ENCODE data around the gene LYPD6.

LYPD6 gene

DNA sequence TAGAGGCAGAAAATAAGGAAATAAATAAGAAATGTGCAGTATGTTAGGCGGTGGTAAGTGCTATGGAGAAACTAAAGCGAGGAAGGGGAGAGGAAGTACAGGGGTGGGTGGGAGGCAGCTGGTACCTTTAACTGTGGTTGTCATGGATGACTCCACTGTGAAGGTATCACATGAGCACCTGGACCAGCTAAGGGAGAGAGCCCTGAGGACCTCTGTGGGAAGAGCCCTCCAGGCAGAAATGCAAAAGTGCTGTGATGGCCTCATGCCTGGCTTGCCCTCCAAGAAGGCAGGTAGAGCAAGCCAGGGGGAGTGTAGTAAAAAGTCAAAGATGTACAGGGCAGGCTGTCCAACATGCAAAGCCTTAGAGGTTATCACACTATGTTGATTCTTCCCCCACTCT, 17.9 kb downstream of the LYPD6 start:
- DNase-seq (ENCODE audit: low read depth) = no peak

GRCh38 chr2:149353421-149353820, 23.0 kb downstream of the LYPD6 start:
- no peak for DNase-seq (ENCODE audit: low read depth)

GRCh38 chr2:149355716-149356422, 25.5 kb downstream of the LYPD6 start:
- DNase-seq (ENCODE audit: low read depth) = no peak

DNA sequence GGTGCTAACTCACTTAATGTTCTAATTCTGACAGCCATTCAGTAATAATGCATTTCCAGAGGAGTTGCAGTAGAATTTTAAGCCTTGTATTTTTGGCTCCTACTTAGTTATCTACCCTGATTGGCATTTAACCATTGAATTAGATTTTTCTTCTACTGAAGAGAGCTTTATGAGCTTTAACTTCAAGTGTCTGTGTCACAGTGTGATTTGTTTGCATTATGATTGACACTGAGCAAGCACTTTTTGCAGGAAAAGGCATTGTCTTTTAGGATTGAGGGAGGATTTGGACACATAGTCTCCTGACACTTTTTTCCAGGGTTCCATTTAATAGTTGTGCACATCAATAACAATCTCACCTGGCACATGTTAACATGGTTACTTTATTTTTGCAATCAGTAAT, 26.7 kb downstream of the LYPD6 start:
- DNase-seq (ENCODE audit: low read depth) = no peak

DNA sequence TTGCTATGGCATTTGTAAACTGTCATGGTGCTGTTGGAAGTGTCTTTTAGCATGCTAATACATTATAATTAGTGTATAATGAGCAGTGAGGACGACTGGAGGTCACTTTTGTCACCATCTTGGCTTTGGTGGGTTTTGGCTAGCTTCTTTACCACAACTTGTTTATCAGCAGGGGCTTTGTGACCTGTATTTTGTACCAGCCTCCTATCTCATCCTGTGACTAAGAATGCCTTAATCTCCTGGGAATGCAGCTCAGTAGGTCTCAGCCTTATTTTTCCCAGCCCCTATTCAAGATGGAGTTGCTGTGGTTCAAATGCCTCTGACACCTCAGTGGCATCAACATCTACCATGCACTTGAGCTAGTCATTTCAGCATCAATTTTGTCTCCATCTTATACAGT, 29.7 kb downstream of the LYPD6 start:
- DNase-seq (ENCODE audit: low read depth) = no peak

DNA sequence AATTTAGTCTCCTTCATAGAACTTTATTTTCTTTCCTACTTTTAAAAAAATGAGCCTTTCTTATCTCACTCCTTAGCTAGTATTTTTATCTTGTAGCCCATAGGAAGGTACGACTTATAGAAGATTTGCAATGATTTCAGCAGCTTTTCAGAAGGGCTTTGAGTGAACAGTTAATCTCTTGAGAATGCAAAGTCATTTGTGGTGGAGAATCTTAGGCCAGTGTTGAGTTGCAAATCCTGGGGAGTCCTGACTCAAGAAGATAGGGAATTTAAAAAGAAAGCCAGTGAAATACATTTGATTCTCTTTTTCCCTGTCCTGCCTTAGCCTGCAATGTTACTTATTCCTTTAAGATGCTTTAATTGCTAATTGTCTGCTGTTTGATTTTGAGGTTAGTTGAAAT, 33.6 kb downstream of the LYPD6 start:
- DNase-seq (ENCODE audit: low read depth) = peak; percentile 32

GRCh38 chr2:149364839-149365238, 34.5 kb downstream of the LYPD6 start:
- DNase-seq (ENCODE audit: low read depth) = no peak

- DNase-seq (ENCODE audit: low read depth) = peak; percentile 66
Measured at GRCh38 chr2:149365931-149366583, 35.7 kb downstream of the LYPD6 start.

- no peak for DNase-seq (ENCODE audit: low read depth)
Measured at GRCh38 chr2:149370061-149370775, 39.8 kb downstream of the LYPD6 start.

DNA sequence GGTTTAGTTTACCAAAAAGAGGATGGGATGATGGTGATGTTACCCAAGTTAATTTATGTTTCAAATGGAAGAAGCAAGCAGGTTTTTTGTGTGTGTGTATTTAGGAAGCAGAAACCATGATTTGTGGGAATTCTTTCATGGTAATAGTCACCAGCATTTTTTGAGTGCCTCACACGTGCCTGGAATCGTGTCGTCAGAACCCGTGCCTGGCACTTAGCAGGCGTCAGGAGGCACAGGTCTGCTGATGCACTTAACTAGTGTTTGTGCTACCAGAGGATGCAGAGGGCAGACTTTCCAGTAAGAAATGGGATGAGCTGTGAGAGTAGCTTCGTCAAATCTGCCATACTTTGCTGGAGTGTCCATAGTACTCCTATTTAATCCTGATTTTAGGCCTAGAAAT, 41.1 kb downstream of the LYPD6 start:
- DNase-seq (ENCODE audit: low read depth) = no peak

- DNase-seq (ENCODE audit: low read depth) = peak; percentile 32
Measured at GRCh38 chr2:149375801-149376361, 45.5 kb downstream of the LYPD6 start.

DNA sequence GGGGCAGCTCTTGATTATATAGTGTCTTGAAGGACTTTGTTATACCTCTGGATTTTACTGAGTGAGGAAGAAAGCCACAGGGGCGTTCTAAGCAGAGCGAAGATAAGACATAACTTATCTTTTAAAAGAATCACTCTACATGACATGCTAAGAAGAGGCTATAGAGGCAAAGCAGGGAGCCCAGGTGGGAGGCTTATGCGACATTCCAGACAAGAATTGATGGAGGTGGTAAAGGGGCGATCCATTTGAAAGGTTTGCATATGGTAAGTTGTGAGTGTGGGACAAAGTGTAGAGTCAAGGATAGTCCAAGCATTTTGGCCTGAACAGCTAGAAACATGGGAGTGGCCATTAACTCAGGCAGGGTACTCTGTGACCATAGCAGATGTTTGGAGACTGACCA, 49.8 kb downstream of the LYPD6 start:
- no peak for DNase-seq (ENCODE audit: low read depth)

DNA sequence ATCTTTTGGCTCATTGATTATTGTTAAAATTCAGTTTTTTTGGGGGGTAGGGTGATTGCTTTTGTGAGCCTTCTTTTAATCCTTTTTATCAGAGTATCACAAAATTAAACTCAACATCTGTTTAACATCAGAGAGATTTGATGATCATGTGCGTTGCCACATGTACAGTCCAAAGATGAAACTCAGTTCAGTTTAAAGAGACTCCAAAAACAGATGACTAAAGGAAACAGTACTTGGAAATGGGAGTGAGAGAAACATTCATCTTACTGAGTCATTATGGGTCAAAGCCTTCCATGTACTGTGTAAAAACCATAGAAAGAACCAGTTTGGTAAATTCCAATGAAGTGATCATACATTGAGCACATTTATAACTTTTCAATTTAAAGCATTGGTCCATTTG, 53.0 kb downstream of the LYPD6 start:
- DNase-seq (ENCODE audit: low read depth) = peak; percentile 79

DNA sequence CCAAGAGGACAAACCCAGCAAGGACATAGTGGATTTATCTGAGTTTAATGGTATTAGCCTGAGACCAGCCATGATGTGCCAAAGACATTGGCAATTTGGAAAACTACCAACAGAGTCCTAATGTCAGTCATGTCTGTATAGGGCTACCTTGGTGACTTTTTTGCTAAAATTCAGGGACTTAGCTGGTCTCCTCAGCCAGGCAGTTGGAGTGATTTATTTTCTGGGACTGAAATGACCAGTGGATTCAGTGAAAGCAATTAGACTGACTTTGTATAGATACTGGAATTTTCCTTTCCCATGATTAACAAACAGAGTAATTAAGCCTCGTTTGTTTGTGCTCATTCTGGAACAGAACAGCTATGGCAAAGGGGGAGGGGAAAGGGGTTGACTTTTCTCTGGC, 55.0 kb downstream of the LYPD6 start:
- DNase-seq (ENCODE audit: low read depth) = no peak

DNA sequence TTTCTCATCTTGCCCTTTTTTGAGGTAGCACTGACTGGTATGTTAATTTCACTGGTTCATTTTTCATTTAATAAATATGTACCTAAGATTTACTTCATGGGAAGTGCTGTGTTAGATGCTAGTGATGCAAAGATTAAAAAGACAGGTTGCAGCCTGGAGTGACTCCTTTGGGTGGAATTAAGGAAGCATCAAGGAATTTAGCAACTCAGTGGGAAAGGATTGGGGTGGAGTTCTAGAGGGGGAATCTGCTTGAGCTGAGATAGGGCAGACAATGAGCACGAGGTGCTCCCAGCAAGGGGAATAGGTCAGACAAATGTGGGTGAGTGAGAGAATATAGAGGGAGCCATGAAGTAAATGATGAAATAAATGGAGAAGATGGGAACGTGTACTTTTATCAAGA, 57.0 kb downstream of the LYPD6 start:
- DNase-seq (ENCODE audit: low read depth) = no peak

DNA sequence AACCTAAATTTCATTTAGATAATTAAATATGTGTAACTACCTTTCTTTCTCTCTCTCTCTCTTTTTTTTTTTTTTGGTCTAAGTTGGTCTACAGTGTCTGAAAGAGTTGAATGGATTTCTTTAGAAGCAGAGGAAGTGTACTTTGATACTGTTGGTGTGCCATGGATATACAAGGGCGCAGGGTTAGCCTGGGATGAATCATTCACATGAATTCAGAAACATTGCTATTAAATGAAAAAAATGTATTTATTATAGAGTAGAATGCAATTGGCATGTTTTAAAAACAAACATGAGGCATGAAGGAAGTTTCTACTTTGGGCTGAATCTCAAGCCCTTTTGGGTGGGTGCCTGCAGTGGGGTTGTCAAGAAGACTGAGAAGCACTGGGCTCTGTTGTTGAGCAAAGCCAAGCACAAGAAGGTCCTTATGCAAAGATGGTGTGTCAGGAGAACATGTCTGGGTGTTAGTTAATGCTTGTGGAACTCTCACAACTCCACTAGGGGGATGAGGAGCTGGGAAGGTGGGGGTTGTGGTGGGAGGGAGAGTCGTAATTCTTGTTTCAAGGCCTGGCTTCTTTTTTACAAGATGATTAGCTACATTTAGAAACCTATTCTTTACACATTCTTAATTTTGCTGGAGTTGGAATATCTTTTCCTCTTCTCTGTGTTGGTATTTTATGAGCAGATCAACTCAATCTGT, 57.9 kb downstream of the LYPD6 start:
- DNase-seq (ENCODE audit: low read depth) = no peak

GRCh38 chr2:149389506-149390167, 59.2 kb downstream of the LYPD6 start:
- DNase-seq (ENCODE audit: low read depth) = no peak

DNA sequence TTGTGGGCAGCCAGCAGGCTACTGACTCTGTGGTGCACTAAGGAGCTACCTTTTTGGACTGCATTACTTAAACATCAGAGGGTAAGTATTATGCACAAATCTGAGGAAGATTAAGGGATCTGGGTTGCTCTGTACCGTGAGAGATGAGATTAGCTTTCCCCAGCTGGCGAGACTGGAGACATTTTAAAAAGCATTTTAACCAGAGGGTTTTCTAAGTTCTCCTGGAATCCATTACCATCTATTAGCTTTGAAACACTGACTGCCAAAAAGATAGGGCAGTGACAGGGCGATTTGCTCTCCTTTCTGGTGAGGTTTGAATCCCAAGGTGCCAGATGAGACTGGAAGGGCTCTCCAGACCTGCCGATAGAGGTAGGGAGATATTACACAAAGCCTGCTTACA, 63.2 kb downstream of the LYPD6 start:
- DNase-seq (ENCODE audit: low read depth) = no peak

DNA sequence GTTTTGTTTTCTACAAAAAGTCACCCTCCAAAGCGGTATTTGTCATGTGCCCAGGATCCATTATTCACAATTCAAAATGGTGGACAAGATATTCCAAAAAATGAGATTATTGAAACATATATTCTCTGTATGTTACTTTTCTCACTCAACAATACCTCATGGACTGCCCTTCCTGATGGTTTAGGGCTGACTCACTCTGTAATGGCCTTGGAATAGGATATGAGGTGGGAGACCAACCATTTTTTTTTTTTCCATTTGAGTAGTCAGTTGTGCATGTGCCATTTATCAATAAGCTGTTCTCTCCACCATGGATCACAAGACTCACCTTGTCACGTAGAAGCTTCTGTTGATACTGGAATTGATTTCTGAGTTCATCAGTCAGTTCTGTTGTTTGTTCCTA, 64.5 kb downstream of the LYPD6 start:
- DNase-seq (ENCODE audit: low read depth) = no peak

GRCh38 chr2:149399934-149400615, 69.7 kb downstream of the LYPD6 start:
- no peak for DNase-seq (ENCODE audit: low read depth)

DNA sequence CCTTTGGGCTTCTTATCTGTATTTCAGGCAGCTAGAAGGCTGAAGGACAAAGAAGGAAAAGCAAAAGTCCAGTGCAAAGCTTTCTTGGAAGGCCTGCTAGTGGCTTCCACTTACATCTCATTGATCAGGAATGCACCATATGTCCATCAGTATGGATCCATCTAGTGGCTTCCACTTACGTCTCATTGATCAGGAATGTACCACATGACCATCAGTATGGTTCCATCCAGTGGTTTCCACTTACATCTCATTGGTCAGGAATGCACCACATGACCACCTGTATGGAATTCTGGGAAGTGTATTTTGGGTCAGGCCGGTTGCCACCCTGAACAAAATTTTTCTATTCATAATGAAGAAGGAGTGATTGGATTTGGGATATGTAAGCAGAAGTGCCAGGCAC, 70.6 kb downstream of the LYPD6 start:
- DNase-seq (ENCODE audit: low read depth) = no peak

Data from non-pigmented ciliary epithelial cell (primary cell).